HG03025 (cell line): ENCODE measurements around the gene NIPBL.
"Not testable (repeated sequence)": the region's sequence is repeated elsewhere in the genome, so short reads cannot be mapped to it uniquely, and the experiment has no call there.

Source experiments
- ATAC-seq: cut with Tn5 transposase; IDR thresholded peaks from one replicate; pipeline ENCODE4 v1.9.1; 2021; ENCODE audit warnings: mild to moderate bottlenecking, moderate library complexity; ENCODE audit not compliant: unreplicated experiment, low FRiP score

Gene NIPBL

DNA sequence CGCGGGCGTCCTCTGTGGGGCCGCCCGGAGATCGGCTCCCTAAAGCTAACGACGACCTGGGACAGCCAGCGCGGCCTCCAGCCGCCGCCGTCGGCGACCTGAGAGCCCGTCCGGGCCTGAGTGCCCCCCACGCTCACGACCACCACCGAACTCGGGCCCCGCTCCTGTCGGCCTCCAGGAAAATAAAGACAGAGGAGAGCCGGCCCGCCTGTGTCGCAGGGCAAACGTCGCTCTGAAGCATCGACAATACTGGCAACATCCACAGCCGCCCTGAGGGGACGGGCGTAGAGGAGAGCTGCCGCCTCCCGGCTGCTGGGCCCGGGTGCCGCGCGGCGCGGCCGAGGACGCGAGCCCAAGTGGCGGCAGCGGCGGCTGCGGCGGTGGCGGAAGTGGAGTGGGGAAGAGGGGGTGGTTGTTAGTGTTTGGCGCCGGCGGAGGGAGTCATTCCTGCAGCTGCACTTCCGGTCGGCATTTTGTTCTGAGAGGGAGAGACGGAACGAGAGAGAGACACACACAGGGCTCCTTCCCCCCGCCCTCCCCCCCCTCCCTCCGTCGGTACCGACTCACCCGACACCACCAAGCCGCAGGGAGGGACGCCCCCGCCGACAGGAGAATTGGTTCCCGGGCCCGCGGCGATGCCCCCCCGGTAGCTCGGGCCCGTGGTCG, at the start of gene NIPBL:
Gene NIPBL (plus strand): TSS at position 471 of the 666 bp plus-strand sequence. CDS start 76,928 bp downstream, outside the sequence.
- peak; percentile 53 for ATAC-seq

DNA sequence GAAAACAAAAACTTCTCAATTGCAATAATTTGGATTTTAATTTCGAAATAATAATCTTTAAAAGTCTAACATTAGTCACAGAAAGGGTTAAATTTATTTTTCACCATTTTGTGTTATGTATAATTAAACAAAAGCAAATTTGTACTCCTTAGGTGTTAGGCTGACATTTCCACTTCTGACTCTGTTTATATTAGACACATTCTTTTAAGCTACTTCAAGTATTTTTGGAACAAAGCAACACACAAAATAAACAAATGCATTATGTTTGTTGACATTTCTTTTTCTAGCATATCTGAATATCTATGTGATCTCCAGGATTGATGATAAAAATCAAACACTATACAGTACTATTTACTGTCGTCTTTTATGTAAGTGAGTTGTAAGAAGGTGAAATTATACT, 44.3 kb upstream of the NIPBL start:
- no peak for ATAC-seq

- ATAC-seq, result no peak
These were observed 39.7 kb upstream of the NIPBL start for GRCh38 chr5:36836831-36837230.

GRCh38 chr5:36839489-36840476, 36.8 kb upstream of the NIPBL start:
- ATAC-seq, result no peak

GRCh38 chr5:36841677-36842076, 34.9 kb upstream of the NIPBL start:
- ATAC-seq, result no peak

DNA sequence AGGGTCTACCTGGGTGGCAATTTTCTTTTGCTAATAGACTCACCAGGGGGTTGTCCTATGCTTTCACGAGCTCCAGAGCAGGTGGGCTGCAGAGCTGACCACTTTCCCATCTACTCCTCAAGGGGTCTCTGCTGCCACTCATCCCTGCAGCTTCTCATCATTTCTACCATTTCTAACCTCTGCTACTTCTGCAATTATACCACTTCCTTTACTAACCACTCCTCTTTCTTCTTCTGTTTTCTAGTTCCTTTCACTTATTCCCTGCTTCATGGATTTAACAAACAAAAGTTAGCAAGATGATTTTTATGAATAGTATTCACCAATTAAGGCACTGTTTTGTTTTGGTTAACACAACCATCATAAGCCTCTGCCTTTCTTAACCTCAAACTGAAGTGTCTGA, 34.5 kb upstream of the NIPBL start:
- no peak for ATAC-seq

DNA sequence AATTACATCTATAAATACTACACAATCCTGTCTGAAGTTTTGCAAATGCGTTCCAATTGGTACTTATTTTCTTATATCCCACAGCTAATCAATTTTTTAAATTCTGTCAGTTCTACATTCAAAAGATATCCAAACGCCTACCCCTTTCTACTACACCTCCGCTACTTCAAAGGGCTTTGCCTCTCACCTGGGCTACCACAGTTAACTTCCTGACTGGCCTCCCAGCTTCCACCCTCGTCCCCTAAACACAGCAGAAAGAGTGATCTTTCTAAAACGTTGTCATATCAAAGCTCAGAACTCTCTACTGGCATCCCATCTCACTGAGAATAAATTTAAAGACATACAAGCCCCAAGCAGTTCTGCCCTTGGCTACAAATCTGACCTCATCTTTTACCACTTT, 32.3 kb upstream of the NIPBL start:
- no peak for ATAC-seq

- not testable (repeated sequence) for ATAC-seq
These were observed 28.0 kb upstream of the NIPBL start for GRCh38 chr5:36848545-36848944.

- not testable (repeated sequence) for ATAC-seq
These were observed 23.7 kb upstream of the NIPBL start for GRCh38 chr5:36852903-36853302.

DNA sequence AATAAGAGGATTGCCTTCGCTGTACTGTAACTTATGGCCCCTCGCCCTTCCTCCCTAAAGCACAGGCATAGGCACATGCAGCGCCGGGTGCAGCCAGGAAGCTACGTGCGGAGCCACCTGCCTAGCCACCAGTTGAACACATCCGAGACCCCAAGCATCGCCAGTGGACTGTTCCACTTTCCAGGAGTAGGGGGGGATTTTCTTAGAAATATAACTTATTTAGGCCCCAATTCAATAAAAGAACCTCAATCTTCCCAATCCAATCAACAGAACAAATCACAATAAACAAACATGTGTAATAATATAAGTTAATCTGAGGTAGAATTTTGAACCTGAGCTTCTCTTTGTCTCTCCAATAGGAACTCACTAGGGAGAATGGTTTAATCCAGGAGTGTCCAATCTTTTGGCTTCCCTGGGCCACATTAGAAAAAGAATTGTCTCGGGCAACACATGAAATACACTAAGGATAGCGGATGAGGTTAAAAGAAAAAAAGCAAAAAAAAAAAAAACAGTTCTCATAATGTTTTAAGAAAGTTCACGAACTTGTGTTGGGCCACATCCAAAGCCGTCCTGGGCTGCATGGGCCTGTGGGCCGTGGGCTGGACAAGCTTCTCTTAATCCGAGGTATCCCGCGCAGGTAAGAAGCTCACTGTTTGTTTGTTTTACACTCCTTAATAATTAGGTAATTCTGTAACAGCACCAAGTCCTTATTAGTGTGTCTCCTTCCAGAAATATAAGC, 22.0 kb upstream of the NIPBL start:
- no peak for ATAC-seq

DNA sequence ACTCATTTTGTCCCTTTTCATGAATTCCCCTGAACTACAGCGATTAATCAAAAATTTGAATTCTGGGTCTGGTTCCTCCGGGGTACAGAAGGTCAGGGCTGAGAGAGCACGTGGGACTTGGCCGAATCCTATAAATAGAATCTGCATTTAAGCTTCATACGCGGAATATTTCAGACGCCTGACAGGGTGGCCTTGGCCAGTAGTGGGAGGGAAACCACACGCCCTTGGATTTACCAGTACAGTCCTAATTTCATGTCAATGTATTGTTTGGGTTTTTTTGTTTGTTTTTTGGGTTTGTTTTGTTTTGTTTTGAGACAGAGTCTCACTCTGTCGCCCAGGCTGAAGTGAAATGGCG, 21.5 kb upstream of the NIPBL start:
- no peak for ATAC-seq

DNA sequence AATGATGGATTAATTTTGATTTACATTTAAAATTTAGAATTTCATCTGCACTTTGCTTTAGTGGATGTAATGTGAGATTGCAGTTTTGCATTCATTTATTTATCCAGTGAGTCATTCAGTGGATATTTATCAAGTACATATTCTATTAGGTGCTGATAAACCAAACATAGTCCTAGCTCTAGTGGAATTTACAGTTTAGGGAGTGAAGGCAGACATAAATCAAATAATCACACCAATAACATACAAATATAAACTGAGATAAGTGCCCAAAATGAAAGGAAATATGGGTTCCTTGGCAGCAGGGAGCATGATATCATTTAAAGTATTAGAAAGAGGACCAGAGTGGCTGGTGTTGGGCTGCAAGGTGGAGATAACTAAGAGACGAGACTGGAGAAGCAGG, 14.7 kb upstream of the NIPBL start:
- no peak for ATAC-seq

GRCh38 chr5:36870399-36871040, 6.0 kb upstream of the NIPBL start:
- ATAC-seq, result peak; percentile 76

- ATAC-seq, result no peak
These were observed 2.1 kb upstream of the NIPBL start for GRCh38 chr5:36874465-36874864.

DNA sequence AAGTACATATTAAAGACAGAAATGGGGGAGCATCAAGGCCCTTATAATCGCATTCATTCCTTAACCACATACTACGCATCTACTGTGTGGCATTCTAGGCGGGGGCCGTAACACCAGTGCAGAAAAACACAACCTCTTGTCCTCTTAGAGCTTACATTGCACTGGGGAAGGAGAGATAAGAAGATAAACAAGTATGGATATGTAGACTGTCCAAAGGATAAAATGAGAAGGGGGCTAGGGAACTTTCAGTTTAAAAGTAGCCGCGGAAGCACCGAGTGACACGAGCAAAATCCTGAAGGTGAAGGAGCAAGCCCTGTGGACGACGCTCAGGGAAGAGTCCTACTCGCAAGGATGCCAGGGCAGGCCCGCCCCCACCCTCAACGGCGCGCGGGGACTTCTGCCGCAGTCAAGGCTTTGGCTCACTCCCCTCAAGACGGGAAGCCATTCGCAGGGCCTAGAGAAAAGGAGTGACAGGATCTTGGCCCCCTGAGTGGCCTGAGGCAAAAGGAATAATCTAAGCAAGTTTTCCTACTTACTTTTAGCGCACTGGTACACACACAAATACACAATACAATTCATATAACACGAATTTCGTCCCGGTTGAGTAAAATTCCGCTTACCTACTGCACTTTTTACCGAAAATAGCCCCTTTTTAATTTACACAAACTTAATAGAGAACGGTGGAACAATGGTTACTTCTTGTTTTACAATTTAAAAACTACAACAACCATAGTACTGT, 1.3 kb upstream of the NIPBL start:
- no peak for ATAC-seq

GRCh38 chr5:36875790-36876298, 725 bp upstream of the NIPBL start:
- peak; percentile 62 for ATAC-seq

GRCh38 chr5:36876965-36877666, 547 bp downstream of the NIPBL start:
- ATAC-seq, result peak; percentile 31

GRCh38 chr5:36877667-36878391, 1.3 kb downstream of the NIPBL start:
- no peak for ATAC-seq
